VCaP (cell line): ENCODE measurements around the gene PEAR1.

Source experiments
- H3K27ac ChIP-seq: fragments of 450-650 bp; 2 replicates; pipeline ENCODE4 v1.5.1; 2017
- CTCF ChIP-seq: fragments of 450-650 bp; conservative IDR thresholded peaks from 2 replicates; pipeline ENCODE4 v1.5.1; 2017; ENCODE audit warnings: mild to moderate bottlenecking, moderate library complexity

PEAR1 gene

GRCh38 chr1:156945881-156946661, 52.6 kb downstream of the PEAR1 start:
- no peak overlapping the region for H3K27ac ChIP-seq
- no peak for TF ChIP-seq CTCF

GRCh38 chr1:156947127-156947526, 53.6 kb downstream of the PEAR1 start:
- no peak overlapping the region for H3K27ac ChIP-seq
- no peak for TF ChIP-seq CTCF

DNA sequence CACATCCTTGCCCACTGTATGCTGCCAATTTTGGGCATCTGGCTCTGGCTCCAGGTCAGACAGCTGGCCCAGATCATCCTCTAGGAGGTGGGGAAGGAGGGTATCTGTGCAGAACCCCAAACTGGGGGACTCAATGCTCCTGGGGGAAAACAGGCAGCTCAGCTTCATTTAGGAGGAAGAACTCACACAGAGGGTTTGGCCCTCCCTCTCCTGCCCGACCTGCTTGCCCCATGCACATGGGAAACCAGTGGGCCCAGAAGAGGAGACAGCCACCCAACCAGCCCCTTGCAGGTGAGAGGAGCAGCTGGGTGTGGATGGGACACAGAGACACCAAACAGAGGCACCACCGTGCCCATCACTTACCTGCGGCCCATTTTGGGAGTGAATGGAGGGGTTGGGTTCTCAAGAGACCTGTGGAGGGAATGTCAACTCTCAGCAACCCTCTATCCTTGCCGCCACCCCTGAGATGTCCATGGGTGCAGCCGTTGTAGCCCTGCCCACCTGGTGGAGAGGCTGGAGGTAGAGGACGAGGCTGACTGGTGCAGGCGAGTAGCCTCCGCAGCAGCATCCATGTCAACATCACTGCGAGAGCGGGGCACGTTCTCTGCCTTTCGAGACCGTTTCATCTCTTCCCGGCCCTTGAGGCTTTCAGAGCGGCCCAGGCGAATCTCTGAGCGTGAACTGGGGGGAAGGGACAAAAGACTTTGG, 54.5 kb downstream of the PEAR1 start:
- no peak overlapping the region for H3K27ac ChIP-seq
- no peak for TF ChIP-seq CTCF

- no peak overlapping the region for H3K27ac ChIP-seq
- 0 out of 2 replicates have a peak, but pooled peaks have one; percentile 13 for TF ChIP-seq CTCF
Measured at GRCh38 chr1:156948708-156949107, 55.2 kb downstream of the PEAR1 start.

GRCh38 chr1:156949127-156949526, 55.6 kb downstream of the PEAR1 start:
- TF ChIP-seq CTCF = no peak; the same call in 1 of the 2 replicates
- no peak overlapping the region for H3K27ac ChIP-seq

DNA sequence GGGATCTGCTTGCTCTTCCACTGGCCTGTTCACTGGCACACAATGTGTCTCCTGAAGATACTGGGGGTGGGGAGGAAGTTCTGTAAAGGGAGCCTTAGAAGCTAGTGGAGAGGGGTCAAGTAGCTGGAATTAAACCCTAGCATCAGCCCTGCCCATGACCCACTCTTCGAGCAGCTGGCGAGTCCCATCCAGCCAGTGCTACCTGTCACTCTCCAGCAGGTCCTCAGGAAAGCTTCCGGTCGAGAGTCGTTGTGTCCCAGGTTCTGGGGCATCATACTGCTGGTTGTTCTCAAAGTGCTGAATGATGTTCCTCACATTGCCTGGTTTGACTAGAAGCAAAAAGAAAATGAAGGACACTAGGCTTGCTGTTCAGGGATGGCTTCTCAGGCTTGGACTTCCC, 57.9 kb downstream of the PEAR1 start:
- no peak overlapping the region for H3K27ac ChIP-seq
- TF ChIP-seq CTCF = no peak

DNA sequence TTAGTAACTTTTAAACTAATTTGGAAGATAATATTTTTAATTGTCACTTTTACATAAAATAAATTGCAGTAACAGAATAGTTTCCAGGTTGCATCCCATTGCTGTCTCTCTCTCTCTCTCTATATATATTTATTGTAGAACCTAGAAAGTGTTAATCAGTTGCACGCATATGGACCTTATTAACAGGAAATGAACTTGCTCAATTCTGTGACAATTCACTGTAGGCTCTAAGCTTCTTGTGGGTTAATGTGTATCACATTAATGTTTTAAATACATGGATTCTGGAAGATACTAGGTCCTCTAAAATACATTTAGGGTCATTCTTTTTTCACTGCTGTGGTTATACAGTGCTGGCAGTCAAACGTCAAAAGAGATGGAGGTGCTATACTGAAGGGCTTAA, 60.1 kb downstream of the PEAR1 start:
- H3K27ac ChIP-seq = no peak overlapping the region
- TF ChIP-seq CTCF = no peak
